HG03159 (cell line): ENCODE data around the gene NT5DC1.
"Not testable (repeated sequence)": the region's sequence is repeated elsewhere in the genome, so short reads cannot be mapped to it uniquely, and the experiment has no call there.

Source experiments
- ATAC-seq: cut with Tn5 transposase; IDR thresholded peaks from one replicate; pipeline ENCODE4 v1.9.1; 2021; ENCODE audit warnings: mild to moderate bottlenecking, moderate library complexity; ENCODE audit not compliant: unreplicated experiment

The NT5DC1 gene

GRCh38 chr6:116268589-116269293, 168.1 kb downstream of the NT5DC1 start:
- peak; percentile 83 for ATAC-seq

- ATAC-seq = no peak
These were observed 170.6 kb downstream of the NT5DC1 start for GRCh38 chr6:116271149-116271708.

- ATAC-seq = no peak
These were observed 176.5 kb downstream of the NT5DC1 start for GRCh38 chr6:116277124-116277523.

- no peak for ATAC-seq
These were observed 177.8 kb downstream of the NT5DC1 start for GRCh38 chr6:116278481-116278829.

GRCh38 chr6:116278854-116279231, 178.2 kb downstream of the NT5DC1 start:
- ATAC-seq = no peak

- ATAC-seq = peak; percentile 95
These were observed 178.8 kb downstream of the NT5DC1 start, which contains the start of gene TSPYL1 for GRCh38 chr6:116279232-116280160. Gene TSPYL1 (minus strand): TSS chr6:116279930. CDS start chr6:116279830, 100 bp downstream.

- ATAC-seq = no peak
These were observed 179.7 kb downstream of the NT5DC1 start for GRCh38 chr6:116280161-116280932.

GRCh38 chr6:116280933-116281316, 180.3 kb downstream of the NT5DC1 start:
- ATAC-seq = no peak

- ATAC-seq = no peak
These were observed 182.0 kb downstream of the NT5DC1 start for GRCh38 chr6:116282698-116283097.

- no peak for ATAC-seq
These were observed 182.5 kb downstream of the NT5DC1 start for GRCh38 chr6:116283191-116283590.

GRCh38 chr6:116284984-116285383, 184.3 kb downstream of the NT5DC1 start:
- ATAC-seq = not testable (repeated sequence)

GRCh38 chr6:116286773-116287358, 186.2 kb downstream of the NT5DC1 start:
- ATAC-seq = no peak

- no peak for ATAC-seq
These were observed 187.1 kb downstream of the NT5DC1 start for GRCh38 chr6:116287689-116288282.

- ATAC-seq = no peak
These were observed 189.2 kb downstream of the NT5DC1 start for GRCh38 chr6:116289876-116290275.

GRCh38 chr6:116290799-116291198, 190.1 kb downstream of the NT5DC1 start:
- ATAC-seq = no peak

GRCh38 chr6:116291701-116292396, 191.2 kb downstream of the NT5DC1 start:
- no peak for ATAC-seq

GRCh38 chr6:116292553-116292952, 191.9 kb downstream of the NT5DC1 start:
- ATAC-seq = no peak

GRCh38 chr6:116298273-116298672, 197.6 kb downstream of the NT5DC1 start:
- ATAC-seq = no peak

GRCh38 chr6:116298973-116299372, 198.3 kb downstream of the NT5DC1 start:
- peak; percentile 57 for ATAC-seq
